HepG2 (cell line): ENCODE measurements around the gene BRSK2. TPM values are rescaled to one million over a fixed set of nuclear protein-coding genes. Genes with fewer than 3 reads are reported as not detected.

Experiments used
- CREB1 ChIP-seq, 2 experiments: fragments of 450-650 bp in 1 of 2; IDR thresholded peaks; 2 replicates each; pipeline ENCODE4 v1.6.1; 2016 to 2017; ENCODE audit warnings: control low read depth in 1 of 2, mild to moderate bottlenecking in 1 of 2, missing compliant biosample characterization in 1 of 2, missing genetic modification characterization in 1 of 2
- FOXO1 ChIP-seq: sonication (generic); formaldehyde crosslinking; IDR thresholded peaks from 2 replicates; pipeline ENCODE4 v1.4.0; 2020; ENCODE audit warnings: missing genetic modification reagents
- GABPB1 ChIP-seq: IDR thresholded peaks from 2 replicates; pipeline ENCODE4 v1.6.1; 2016; ENCODE audit warnings: mild to moderate bottlenecking, missing genetic modification reagents, moderate library complexity, missing compliant biosample characterization
- NCOA1 ChIP-seq: sonication (generic); formaldehyde crosslinking; IDR thresholded peaks from 2 replicates; pipeline ENCODE4 v1.9.0; 2021; ENCODE audit warnings: missing genetic modification reagents
- SAP130 ChIP-seq: IDR thresholded peaks from 2 replicates; pipeline ENCODE4 v1.6.1; 2016; ENCODE audit warnings: low read depth
- SP4 ChIP-seq: sonication (generic); formaldehyde crosslinking; IDR thresholded peaks from 2 replicates; pipeline ENCODE4 v1.8.1; 2023; ENCODE audit warnings: mild to moderate bottlenecking, missing genetic modification reagents
- TOE1 ChIP-seq: sonication (generic); formaldehyde crosslinking; IDR thresholded peaks from 2 replicates; pipeline ENCODE4 v1.4.0; 2020; ENCODE audit warnings: mild to moderate bottlenecking, missing genetic modification reagents
- TSC22D2 ChIP-seq: sonication (generic); formaldehyde crosslinking; IDR thresholded peaks from 2 replicates; pipeline ENCODE4 v1.5.1; 2020; ENCODE audit warnings: missing genetic modification reagents, mild to moderate bottlenecking, borderline replicate concordance
- ZNF225 ChIP-seq: sonication (generic); formaldehyde crosslinking; IDR thresholded peaks from 2 replicates; pipeline ENCODE4 v1.4.0; 2020; ENCODE audit warnings: mild to moderate bottlenecking, missing genetic modification reagents
- ZNF274 ChIP-seq: sonication (generic); formaldehyde crosslinking; IDR thresholded peaks from 2 replicates; pipeline ENCODE4 v1.5.1; 2020; ENCODE audit warnings: mild to moderate bottlenecking, missing genetic modification reagents
- polyA plus RNA-seq, 8 experiments: library from polyadenylated mRNA; depleted of rRNA in 3 of 8; stranded (reverse) in 7 of 8; unstranded in 1 of 8; fragments of >200 nt; fragmentation: Illumina TruSeq in 4 of 8; extraction: Trizol in 4 of 8; gene quantifications; 2 replicates each; pipeline versions ENCODE4 v1.2.1 to v1.2.3, GENCODE V29; 2011 to 2016; ENCODE audit warnings: low read depth in 4 of 8, missing spikeins in 1 of 8, mixed read lengths in 1 of 8; ENCODE audit not compliant: insufficient read depth in 1 of 8
- total RNA-seq, 5 experiments: library from RNA; depleted of rRNA; stranded (reverse); fragments of >200 nt; fragmentation: Illumina TruSeq; extraction: Trizol; gene quantifications; 2 replicates each; pipeline ENCODE4 v1.2.3, GENCODE V29; 2016; ENCODE audit warnings: low read depth in 1 of 5
- TF ChIP-seq, protein P1 (sequence below): sonication (generic); formaldehyde crosslinking; IDR thresholded peaks from 2 replicates; pipeline ENCODE4 v1.4.0; 2020; ENCODE audit warnings: missing genetic modification reagents
- TF ChIP-seq, protein P2 (sequence below): sonication (generic); formaldehyde crosslinking; IDR thresholded peaks from 2 replicates; pipeline ENCODE4 v1.4.0; 2020; ENCODE audit warnings: mild to moderate bottlenecking, missing genetic modification reagents, borderline replicate concordance
- TF ChIP-seq, protein P3 (sequence below): sonication (generic); formaldehyde crosslinking; IDR thresholded peaks from 2 replicates; pipeline ENCODE4 v1.4.0; 2020; ENCODE audit warnings: mild to moderate bottlenecking, missing genetic modification reagents
- TF ChIP-seq, protein P4 (sequence below): sonication (generic); formaldehyde crosslinking; IDR thresholded peaks from 2 replicates; pipeline ENCODE4 v1.4.0; 2020; ENCODE audit warnings: missing genetic modification reagents, borderline replicate concordance

Gene BRSK2
- total and polyA plus RNA-seq, 2 of the 13 experiments (the other 11 are each of a cell fraction or from before 2014, with no cell fraction given), result 0.74 to 1.1 TPM

DNA sequence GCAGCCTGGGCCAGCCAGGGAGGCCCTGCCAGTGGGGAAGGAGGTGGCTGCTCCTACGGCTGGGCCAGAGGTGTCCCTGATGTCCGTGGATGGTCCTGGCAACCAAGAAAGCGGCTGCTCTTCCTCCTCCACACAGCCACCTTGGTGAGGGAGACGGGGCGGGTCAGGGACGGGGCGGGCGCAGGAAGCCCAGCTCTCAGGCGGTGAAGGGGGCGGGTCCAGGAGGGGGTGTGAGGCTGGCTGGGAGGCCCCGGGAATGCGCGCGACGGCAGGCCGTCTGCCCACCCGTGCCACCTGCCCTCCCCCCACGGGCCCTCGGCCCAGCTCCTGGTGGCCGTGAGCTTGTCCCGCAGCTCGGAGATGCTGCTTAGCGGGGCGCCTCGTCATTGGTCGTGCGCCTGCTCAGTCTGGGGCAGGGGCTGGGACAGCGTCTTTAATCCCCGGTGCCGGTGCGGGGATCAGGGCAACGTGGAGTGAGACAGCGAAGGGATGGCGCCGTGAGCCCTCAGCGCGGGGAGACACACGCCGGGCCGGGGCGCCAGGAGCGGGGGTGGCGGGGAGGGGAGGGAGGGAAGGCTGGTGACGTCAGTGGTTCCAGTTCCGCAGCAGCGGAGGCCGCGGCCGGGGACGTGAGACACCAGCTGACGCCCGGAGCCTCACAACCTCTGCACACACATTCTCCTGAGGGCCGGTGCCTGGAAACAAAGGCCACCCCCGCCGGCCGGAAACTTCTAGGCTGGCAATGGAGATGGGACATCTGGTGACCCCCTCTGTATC lies 6.7 kb upstream of the BRSK2 start (continued):
- TF ChIP-seq GABPB1 (CRISPR knock-in tag) (peak; percentile 79), TSC22D2 (CRISPR knock-in tag) (no peak), FOXO1 (CRISPR knock-in tag) (no peak), ZNF225 (no peak), CREB1 (IDR thresholded peaks at IDR 0.05) (peak; percentile 87), CREB1 (CRISPR knock-in tag; IDR thresholded peaks at IDR 0.05) (no peak), SAP130 (peak; percentile 29; the same call in 1 of the 2 replicates), TOE1 (CRISPR knock-in tag) (no peak), SP4 (CRISPR knock-in tag) (no peak), ZNF274 (CRISPR knock-in tag) (peak; percentile 52; the same call in 1 of the 2 replicates), NCOA1 (CRISPR knock-in tag) (no peak)
- TF ChIP-seq, protein P1, sequence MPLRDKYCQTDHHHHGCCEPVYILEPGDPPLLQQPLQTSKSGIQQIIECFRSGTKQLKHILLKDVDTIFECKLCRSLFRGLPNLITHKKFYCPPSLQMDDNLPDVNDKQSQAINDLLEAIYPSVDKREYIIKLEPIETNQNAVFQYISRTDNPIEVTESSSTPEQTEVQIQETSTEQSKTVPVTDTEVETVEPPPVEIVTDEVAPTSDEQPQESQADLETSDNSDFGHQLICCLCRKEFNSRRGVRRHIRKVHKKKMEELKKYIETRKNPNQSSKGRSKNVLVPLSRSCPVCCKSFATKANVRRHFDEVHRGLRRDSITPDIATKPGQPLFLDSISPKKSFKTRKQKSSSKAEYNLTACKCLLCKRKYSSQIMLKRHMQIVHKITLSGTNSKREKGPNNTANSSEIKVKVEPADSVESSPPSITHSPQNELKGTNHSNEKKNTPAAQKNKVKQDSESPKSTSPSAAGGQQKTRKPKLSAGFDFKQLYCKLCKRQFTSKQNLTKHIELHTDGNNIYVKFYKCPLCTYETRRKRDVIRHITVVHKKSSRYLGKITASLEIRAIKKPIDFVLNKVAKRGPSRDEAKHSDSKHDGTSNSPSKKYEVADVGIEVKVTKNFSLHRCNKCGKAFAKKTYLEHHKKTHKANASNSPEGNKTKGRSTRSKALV (CRISPR knock-in tag), result no peak
- TF ChIP-seq, protein P2, sequence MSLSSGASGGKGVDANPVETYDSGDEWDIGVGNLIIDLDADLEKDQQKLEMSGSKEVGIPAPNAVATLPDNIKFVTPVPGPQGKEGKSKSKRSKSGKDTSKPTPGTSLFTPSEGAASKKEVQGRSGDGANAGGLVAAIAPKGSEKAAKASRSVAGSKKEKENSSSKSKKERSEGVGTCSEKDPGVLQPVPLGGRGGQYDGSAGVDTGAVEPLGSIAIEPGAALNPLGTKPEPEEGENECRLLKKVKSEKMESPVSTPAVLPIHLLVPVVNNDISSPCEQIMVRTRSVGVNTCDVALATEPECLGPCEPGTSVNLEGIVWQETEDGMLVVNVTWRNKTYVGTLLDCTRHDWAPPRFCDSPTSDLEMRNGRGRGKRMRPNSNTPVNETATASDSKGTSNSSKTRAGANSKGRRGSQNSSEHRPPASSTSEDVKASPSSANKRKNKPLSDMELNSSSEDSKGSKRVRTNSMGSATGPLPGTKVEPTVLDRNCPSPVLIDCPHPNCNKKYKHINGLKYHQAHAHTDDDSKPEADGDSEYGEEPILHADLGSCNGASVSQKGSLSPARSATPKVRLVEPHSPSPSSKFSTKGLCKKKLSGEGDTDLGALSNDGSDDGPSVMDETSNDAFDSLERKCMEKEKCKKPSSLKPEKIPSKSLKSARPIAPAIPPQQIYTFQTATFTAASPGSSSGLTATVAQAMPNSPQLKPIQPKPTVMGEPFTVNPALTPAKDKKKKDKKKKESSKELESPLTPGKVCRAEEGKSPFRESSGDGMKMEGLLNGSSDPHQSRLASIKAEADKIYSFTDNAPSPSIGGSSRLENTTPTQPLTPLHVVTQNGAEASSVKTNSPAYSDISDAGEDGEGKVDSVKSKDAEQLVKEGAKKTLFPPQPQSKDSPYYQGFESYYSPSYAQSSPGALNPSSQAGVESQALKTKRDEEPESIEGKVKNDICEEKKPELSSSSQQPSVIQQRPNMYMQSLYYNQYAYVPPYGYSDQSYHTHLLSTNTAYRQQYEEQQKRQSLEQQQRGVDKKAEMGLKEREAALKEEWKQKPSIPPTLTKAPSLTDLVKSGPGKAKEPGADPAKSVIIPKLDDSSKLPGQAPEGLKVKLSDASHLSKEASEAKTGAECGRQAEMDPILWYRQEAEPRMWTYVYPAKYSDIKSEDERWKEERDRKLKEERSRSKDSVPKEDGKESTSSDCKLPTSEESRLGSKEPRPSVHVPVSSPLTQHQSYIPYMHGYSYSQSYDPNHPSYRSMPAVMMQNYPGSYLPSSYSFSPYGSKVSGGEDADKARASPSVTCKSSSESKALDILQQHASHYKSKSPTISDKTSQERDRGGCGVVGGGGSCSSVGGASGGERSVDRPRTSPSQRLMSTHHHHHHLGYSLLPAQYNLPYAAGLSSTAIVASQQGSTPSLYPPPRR, result no peak
- TF ChIP-seq, protein P3, sequence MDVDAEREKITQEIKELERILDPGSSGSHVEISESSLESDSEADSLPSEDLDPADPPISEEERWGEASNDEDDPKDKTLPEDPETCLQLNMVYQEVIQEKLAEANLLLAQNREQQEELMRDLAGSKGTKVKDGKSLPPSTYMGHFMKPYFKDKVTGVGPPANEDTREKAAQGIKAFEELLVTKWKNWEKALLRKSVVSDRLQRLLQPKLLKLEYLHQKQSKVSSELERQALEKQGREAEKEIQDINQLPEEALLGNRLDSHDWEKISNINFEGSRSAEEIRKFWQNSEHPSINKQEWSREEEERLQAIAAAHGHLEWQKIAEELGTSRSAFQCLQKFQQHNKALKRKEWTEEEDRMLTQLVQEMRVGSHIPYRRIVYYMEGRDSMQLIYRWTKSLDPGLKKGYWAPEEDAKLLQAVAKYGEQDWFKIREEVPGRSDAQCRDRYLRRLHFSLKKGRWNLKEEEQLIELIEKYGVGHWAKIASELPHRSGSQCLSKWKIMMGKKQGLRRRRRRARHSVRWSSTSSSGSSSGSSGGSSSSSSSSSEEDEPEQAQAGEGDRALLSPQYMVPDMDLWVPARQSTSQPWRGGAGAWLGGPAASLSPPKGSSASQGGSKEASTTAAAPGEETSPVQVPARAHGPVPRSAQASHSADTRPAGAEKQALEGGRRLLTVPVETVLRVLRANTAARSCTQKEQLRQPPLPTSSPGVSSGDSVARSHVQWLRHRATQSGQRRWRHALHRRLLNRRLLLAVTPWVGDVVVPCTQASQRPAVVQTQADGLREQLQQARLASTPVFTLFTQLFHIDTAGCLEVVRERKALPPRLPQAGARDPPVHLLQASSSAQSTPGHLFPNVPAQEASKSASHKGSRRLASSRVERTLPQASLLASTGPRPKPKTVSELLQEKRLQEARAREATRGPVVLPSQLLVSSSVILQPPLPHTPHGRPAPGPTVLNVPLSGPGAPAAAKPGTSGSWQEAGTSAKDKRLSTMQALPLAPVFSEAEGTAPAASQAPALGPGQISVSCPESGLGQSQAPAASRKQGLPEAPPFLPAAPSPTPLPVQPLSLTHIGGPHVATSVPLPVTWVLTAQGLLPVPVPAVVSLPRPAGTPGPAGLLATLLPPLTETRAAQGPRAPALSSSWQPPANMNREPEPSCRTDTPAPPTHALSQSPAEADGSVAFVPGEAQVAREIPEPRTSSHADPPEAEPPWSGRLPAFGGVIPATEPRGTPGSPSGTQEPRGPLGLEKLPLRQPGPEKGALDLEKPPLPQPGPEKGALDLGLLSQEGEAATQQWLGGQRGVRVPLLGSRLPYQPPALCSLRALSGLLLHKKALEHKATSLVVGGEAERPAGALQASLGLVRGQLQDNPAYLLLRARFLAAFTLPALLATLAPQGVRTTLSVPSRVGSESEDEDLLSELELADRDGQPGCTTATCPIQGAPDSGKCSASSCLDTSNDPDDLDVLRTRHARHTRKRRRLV (CRISPR knock-in tag), result no peak
- TF ChIP-seq, protein P4, sequence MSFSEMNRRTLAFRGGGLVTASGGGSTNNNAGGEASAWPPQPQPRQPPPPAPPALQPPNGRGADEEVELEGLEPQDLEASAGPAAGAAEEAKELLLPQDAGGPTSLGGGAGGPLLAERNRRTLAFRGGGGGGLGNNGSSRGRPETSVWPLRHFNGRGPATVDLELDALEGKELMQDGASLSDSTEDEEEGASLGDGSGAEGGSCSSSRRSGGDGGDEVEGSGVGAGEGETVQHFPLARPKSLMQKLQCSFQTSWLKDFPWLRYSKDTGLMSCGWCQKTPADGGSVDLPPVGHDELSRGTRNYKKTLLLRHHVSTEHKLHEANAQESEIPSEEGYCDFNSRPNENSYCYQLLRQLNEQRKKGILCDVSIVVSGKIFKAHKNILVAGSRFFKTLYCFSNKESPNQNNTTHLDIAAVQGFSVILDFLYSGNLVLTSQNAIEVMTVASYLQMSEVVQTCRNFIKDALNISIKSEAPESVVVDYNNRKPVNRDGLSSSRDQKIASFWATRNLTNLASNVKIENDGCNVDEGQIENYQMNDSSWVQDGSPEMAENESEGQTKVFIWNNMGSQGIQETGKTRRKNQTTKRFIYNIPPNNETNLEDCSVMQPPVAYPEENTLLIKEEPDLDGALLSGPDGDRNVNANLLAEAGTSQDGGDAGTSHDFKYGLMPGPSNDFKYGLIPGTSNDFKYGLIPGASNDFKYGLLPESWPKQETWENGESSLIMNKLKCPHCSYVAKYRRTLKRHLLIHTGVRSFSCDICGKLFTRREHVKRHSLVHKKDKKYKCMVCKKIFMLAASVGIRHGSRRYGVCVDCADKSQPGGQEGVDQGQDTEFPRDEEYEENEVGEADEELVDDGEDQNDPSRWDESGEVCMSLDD (CRISPR knock-in tag), result no peak
